Stimulated activated CD4-positive, alpha-beta T cell treated with anti-CD3 and anti-CD28 coated beads, TNF-alpha, amount 100 ng/mL, for 4 hours (primary cell): Measurements from ENCODE around the gene POLD1.
"Not testable (repeated sequence)": the region's sequence is repeated elsewhere in the genome, so short reads cannot be mapped to it uniquely, and the experiment has no call there.

Experiments
- DNase-seq, 3 experiments: peaks; one replicate each; pipeline ENCODE4 v3.0.0-alpha.2; 2020; ENCODE audit warnings: low read depth in 3 of 3

Gene POLD1

DNA sequence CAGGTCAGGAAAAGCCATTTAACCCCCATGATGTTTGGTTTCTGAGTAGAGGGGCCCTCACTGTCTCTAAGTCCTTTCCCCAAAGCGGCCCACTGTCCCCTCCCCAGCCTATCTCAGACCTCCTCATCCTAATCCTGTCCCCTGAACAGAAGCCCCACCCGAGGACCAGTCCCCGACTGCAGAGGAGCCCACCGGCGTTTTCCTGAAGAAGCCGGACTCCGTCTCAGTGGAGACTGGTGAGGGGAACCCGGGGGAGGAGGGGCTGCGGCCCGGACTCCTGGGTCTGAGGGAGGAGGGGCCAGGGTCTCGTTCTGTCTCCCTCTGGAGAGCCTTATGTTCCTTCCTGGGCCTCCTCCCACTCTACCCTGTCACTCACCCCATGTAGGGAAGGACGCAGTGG lies 51.5 kb downstream of the POLD1 start:
- no peak for DNase-seq

DNA sequence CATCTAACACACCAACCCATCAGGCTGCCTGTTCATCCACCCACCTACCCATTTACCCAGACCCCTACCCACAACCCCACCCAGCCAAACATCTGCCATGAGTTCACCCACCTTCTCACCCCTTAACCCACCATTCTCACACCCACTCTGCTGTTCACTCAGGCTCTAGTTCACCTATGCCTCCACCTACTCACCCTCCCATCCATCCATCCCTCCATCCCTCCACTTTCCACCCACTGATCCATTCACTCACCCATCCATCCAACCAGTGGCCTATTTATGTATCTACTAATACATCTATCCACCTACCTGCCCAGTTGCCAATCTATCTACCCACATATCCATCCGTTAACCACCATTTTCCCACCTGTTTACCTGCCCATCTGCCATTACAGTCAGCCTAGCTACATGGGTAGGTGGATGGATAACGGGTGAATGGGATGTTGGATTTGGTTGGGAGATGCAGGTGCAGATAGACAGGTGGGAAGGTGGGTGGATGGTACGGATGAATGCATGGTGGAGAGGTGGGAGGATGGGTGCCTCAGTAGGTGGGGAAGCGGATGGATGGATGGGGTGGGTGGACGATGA lies 53.8 kb downstream of the POLD1 start:
- DNase-seq: no peak

GRCh38 chr19:50439130-50439529 lies 55.0 kb downstream of the POLD1 start:
- DNase-seq: not testable (repeated sequence)

DNA sequence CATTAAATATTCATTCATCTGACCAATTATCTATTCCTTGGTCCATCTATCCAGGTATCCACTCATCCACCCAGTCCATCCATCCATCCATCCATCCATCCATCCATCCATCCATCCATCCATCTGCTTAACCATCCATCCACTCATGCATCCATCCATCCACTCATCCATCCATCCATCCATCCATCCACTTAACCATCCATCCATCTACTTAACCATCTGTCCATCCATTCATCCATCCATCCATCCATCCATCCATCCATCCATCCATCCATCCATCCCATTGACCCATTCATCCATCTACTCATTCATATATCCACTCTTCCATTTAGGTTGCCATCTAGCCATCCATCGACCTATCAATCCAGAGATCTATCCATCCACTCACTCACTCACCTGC lies 59.9 kb downstream of the POLD1 start:
- no peak for DNase-seq

GRCh38 chr19:50447053-50447452 lies 62.9 kb downstream of the POLD1 start:
- no peak for DNase-seq

DNA sequence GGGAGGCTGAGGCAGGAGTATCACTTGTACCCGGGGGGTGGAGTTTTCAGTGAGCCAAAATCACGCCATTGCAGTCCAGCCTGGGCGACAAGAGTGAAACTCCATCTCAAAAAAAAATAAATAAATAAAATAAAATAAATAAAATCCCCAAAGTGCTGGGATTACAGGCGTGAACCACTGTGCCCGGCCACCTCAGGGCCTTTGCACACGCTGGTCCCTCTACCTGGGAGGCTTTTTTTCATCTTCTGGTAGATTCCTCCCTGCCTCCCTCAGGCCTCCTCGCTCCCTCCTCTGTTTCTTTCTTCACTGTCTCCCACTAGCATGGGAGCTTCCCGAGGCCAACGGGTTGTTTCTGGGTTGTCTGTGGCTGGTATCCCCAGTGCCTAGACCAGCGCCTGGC lies 63.6 kb downstream of the POLD1 start:
- no peak for DNase-seq

- no peak for DNase-seq
These were observed 65.2 kb downstream of the POLD1 start for GRCh38 chr19:50449236-50449899.

DNA sequence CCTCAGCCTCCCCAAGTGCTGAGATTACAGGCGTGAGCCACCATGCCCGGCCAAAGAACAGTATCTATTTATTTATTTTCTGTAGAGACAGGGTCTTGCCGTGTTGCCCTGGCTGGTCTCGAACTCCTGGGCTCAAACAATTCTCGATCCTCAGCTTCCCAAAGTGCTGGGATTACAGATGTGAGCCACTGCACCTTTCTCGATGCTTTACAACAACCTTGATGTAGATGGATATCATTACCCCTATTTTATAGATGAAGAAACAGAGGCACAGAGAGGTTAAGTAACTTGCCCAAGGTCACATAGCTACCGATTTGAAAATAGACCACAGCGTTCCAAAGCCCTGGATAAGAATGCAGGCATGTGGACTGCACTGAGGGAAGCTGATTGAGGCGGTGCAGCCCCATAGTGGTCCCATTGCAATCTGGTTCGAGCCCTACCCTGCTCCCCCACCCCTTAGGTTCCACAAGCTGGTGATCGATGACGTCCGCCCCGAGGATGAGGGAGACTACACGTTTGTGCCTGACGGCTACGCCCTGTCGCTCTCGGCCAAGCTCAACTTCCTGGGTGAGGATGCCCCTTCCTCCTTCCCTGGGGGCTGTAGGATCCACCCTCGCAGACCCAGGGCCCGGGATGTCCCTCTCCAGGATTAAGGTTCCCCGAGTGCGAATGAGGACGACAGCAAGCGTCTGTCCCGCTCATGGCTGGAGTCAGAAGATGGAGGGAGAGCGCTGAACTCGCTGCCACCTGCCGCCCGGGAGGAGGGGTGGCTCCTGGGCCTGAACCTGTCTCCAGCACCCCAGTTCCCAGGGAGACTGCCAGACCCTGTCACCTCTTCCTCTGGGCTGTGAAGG lies 66.4 kb downstream of the POLD1 start:
- DNase-seq: no peak

GRCh38 chr19:50451223-50451534 lies 67.0 kb downstream of the POLD1 start:
- DNase-seq: no peak

GRCh38 chr19:50453243-50453642 lies 69.1 kb downstream of the POLD1 start:
- no peak for DNase-seq

DNA sequence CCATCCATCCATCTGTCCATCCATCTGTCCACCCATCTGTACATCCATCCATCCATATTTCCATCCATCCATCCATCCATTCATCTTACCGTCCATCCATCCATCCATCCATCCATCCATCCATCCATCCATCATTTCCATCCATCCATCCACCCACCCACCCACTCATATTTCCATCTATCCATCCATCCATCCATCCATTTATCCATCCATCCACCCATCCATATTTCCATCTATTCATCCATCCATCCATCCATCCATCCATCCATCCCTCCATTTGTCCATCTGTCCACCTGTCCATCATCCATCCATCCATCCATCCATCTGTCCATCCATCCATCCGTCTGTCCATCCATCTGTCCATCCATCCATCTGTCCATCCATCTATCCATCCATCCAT lies 71.8 kb downstream of the POLD1 start:
- DNase-seq: no peak

DNA sequence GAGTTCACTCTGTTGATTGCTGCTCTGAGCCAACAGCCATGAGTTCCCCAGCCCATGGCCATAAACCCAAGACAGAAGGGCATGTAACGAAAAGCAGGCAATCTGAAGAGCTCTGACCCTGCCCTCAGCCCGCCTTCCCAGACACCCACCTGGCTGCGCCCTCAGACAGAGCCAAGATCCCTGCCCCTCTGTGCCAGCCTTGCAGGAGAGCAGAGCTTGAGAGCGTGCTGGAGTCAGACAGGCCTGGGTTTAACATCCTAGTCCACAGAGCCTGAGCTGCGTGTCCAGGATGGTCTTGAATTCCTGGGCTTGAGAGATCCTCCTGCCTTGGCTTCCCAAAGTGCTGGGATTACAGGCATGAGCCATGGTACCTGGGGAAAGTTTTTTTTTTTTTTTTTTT lies 73.2 kb downstream of the POLD1 start:
- no peak for DNase-seq

DNA sequence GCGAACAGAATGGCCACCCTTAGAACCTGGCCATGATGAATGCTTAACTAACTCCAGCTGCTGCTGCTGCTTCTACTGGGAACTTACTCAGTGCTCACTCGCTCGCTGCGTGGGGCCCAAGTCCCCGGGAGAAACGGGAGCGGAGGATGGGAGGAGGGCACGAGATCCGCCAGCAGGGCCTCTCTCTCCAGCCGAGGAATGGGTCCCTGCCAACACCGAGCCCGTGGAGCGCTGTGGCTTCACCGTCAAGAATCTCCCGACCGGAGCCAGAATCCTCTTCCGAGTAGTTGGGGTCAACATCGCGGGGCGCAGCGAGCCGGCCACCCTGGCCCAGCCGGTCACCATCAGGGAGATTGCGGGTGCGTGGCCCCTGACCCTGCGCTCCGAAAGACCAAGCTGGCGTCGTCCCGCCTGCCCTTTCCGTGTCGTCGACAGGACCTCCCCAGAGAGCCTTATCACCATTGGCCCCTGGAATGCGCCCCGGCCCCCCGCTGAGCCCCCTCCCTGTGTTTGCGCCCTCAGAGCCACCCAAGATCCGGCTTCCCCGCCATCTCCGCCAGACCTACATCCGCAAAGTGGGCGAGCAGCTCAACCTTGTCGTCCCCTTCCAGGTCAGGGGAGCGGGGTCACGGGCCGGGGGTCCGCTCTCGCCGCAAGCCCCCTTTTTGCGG lies 74.4 kb downstream of the POLD1 start:
- DNase-seq: no peak

DNA sequence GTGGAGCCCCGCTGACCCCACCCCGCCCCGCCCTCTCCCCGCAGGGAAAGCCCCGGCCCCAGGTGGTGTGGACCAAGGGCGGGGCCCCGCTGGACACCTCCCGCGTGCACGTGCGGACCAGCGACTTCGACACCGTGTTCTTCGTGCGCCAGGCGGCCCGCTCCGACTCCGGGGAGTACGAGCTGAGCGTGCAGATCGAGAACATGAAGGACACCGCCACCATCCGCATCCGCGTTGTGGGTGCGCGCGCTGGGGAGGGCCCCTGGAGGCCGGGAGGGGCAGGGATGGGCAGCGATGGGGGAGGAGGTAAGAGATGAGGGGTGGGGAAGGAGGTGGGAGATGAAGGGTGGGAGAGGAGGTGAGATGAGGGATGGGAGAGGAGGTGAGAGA lies 74.9 kb downstream of the POLD1 start:
- DNase-seq: no peak

DNA sequence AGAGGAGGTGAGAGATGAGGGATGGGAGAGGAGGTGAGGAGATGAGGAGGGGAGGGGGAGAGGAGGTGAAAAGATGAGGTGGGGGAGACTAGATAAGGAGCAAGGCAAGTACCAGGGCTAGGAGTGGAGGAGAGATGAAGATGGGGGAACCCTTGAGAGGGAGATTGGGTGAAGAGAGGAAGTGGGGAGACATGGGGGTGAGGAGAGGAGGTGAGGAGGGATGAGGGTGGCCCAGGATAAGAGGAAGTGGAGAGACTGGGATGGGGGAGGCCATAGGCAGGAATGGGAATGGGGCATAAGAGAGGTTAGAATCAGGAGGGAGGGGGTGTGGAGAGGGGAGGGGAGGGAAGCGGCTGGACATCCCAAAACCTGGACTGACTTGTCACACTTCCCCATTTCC lies 75.5 kb downstream of the POLD1 start:
- DNase-seq: no peak

DNA sequence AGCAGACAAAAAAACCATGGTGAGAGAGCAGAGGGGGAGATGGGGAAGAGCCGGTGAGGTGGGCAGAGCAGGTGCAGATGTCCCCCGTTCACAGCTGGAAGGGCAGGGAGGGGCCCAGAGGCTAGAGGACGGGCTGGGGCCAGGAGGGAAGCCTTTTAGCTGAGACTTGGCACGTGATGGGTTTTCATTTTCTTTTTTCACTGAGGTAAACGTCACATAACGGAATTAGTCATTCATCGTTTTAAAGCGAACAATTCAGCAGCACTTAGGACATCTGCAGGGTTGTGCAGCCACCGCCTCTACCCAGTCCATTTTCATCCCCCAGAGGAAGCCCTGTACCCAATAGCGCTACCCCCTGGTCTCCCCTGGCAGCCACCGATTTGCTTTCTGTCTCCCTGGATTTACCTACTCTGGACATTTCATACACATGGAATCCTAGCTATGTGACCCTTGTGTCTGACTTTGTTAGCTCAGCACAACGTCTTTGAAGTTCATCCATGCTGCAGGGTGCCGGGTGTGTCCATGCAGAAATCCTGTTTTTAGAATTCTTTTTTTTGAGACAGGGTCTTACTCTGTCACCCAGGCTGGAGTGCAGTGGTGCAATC lies 76.1 kb downstream of the POLD1 start:
- no peak for DNase-seq

DNA sequence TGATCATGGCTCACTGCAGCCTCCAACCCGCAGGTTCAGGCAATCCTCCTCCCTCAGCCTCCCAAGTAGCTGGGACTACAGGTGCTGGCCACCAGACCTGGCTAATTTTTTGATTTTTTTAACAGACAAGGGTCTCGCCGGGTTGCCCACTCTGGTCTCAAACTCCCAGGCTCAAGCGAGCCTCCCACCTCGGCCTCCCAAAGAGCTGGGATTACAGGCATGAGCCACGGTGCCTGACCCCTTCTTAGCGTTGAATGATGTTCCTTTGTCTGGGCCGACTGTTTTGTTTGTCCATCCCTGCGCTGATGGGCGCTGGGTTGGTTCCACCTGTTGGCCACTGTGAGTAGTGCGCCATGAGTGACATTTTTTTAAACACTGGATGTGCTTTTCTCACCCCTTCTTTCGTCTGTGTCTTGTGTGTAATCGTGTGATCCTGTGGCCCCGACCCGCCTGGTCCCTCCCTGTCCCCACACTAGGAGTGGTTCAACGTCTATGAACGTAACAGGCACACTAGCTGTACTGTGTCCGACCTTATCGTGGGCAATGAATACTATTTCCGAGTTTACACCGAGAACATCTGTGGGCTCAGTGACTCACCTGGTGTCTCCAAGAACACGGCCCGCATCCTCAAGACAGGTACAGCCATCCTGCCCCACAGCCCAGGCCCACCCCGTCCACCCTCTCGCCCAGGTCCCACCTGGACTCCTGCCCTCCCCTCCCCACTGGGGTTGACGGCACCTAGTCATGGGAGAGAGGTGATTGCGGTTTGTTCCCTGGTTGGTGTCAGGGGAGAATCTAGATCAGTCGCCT lies 77.1 kb downstream of the POLD1 start:
- DNase-seq: peak; percentile 17 to 25 (median 24)

- no peak for DNase-seq
These were observed 78.8 kb downstream of the POLD1 start for GRCh38 chr19:50462970-50463369.

DNA sequence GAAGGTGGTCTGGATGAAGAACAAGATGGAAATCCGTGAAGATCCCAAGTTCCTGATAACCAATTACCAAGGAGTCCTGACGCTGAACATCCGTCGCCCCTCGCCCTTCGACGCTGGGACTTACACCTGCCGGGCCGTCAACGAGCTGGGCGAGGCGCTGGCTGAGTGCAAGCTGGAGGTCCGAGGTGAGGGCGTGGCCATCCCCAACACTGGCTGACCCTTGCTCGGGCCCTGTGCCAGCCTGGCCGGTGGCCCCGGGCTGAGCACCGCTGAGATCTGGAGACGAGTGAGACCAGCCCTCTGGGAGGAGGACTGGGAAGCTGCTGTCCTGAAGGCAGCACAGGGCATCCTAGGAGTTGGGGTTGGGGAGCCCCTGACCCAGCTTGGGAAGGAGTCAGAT lies 80.2 kb downstream of the POLD1 start:
- no peak for DNase-seq

GRCh38 chr19:50465000-50465399 lies 80.9 kb downstream of the POLD1 start:
- no peak for DNase-seq

DNA sequence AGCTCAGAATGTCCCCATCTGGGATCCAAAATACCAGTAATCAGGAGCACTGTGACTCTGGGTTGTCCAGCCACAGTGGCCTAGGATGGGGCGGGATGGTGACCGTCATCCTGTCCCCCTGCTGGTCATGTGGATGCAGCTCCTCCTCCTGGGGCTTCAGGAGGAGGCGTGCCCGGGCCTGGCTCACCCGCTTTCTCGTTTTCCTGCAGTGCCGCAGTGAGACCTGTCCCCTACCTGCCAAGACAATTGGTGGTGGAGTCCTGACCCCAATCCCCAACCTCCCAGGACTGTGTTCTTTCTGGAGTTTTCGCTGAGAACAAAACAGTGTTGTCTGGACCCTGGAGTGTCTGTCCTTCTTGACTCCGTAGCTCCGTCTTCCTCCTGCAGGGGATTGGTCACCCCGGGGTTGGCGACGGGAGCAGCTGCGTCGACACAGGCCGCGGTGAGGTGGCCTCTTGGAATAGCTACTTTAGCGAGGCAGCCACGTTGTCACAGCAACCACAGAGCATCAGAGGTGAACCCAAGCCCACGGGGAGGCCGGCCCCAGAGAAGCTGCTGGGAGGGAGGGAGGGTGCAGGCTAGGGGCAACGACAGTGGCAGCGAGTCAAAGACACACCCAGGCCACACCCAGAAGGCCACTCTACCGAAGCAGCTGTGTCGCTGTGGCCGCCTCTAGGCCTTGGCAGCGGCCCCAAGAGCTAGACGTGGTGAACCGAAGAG lies 82.0 kb downstream of the POLD1 start:
- no peak for DNase-seq
